Measurements from ENCODE around the gene NKX2-3. TPM values are rescaled to one million over a fixed set of nuclear protein-coding genes. Genes with fewer than 3 reads are reported as not detected.

Gene NKX2-3
- total RNA-seq, 1 experiment from 2014 or later, result not detected

- ChIA-PET RAD21 (ENCODE audit: low non-redundant PET in 1 of 2, low total read pairs in 2 of 2, uncharacterized antibody in 2 of 2, unreplicated experiment in 2 of 2) (no interaction called here), CTCF (interaction anchor here (1.8 kb wide), 1 partner anchor 105 kb away, joined by 4 read pairs; no protein-coding TSS in a partner anchor), POLR2A (no interaction called here)
- H3K9ac ChIP-seq (ENCODE audit: low read length), result no peak overlapping the region
- BruUV-seq (replicated peaks), result no TSS peak
- H3K4me2 ChIP-seq (ENCODE audit: low read length), result no peak overlapping the region
- no peaks in the 10 kb centered on the region for H3K79me2 ChIP-seq (ENCODE audit: insufficient read depth, low read length)
- H2AFZ ChIP-seq (ENCODE audit: low read depth, low read length, poor library complexity, severe bottlenecking), result no peak overlapping the region
- H3K27me3 ChIP-seq (ENCODE audit: insufficient read depth, low read length), result peaks cover 21% of the 10 kb centered on the region; the same call in 1 of the 2 replicates
- H3K4me3 ChIP-seq (replicated peaks in 1 of 2; ENCODE audit: low read depth in 1 of 2, low read length in 2 of 2), result no peak overlapping the region
- no peaks in the 10 kb centered on the region for H4K20me1 ChIP-seq (ENCODE audit: insufficient read depth)
- H3K36me3 ChIP-seq (ENCODE audit: control insufficient read depth in 1 of 2, insufficient read depth in 2 of 2, low read length in 2 of 2), result no peaks in the 10 kb centered on the region
- H3K9me3 ChIP-seq (ENCODE audit: control insufficient read depth in 1 of 2, insufficient read depth in 1 of 2, low read depth in 1 of 2, low read length in 2 of 2), result no peaks in the 10 kb centered on the region
- intact Hi-C loops (cut with micrococcal nuclease), result no loop called here
- ATAC-seq, result peak; percentile 70
- no peaks in the 10 kb centered on the region for H3K4me1 ChIP-seq (ENCODE audit: control insufficient read depth in 1 of 2, insufficient read depth in 2 of 2, low read length in 2 of 2)
- TF ChIP-seq EZH2phosphoT487 (IDR thresholded peaks at IDR 0.05; ENCODE audit: borderline replicate concordance) (no peak), FOSL1 (IDR thresholded peaks at IDR 0.05; ENCODE audit: low read depth) (no peak), JUND (IDR thresholded peaks at IDR 0.05) (no peak), CTCF (IDR thresholded peaks at IDR 0.05 in 2 of 3, conservative IDR thresholded peaks at IDR 0.05 in 1 of 3; ENCODE audit: borderline replicate concordance in 1 of 3, insufficient read depth in 1 of 3, low read depth in 2 of 3, low read length in 2 of 3) (no peak), ATF3 (IDR thresholded peaks at IDR 0.05) (no peak), CEBPB (IDR thresholded peaks at IDR 0.05; ENCODE audit: low read depth) (no peak), RAD21 (IDR thresholded peaks at IDR 0.05; ENCODE audit: low read depth) (no peak), EZH2 (IDR thresholded peaks at IDR 0.05) (no peak), SRF (IDR thresholded peaks at IDR 0.05; ENCODE audit: low read depth) (no peak), YY1 (IDR thresholded peaks at IDR 0.05; ENCODE audit: extremely low read depth, insufficient replicate concordance, low read depth, low read length) (no peak), EGR1 (IDR thresholded peaks at IDR 0.05; ENCODE audit: low read depth) (no peak), ELF1 (IDR thresholded peaks at IDR 0.05; ENCODE audit: borderline replicate concordance, low read depth) (no peak), ZFX (IDR thresholded peaks at IDR 0.05) (no peak), ZBTB33 (IDR thresholded peaks at IDR 0.05; ENCODE audit: extremely low read depth, insufficient replicate concordance, low read length) (no peak), MAX (IDR thresholded peaks at IDR 0.05) (no peak), POLR2AphosphoS5 (IDR thresholded peaks at IDR 0.05; ENCODE audit: low read depth, low read length) (no peak)
- no peak overlapping the region for H3K27ac ChIP-seq (ENCODE audit: low read depth, low read length)
- no peak for DNase-seq (ENCODE audit: low read depth, low spot score)
- no peaks in the 10 kb centered on the region for H3K9me2 ChIP-seq (ENCODE audit: insufficient read depth)
These were observed 8.2 kb downstream of the NKX2-3 start for GRCh38 chr10:99540657-99541531.
